Natural killer cell treated with Interleukin-12 subunit alpha and Interleukin-12 subunit beta and Interleukin-15 and Interleukin-18, amount 100 ng/mL, for 72 hours (primary cell): ENCODE data around the gene TLL1. TPM values are rescaled to one million over a fixed set of nuclear protein-coding genes. Genes with fewer than 3 reads are reported as not detected.

Experiments used
- ATAC-seq, 2 donors: fragments of 150-1000 bp; cut with Tn5 transposase in 1 of 2; sonication (Bioruptor Pico), chemical (Tn5 transposase) in 1 of 2; 2 replicates each; pipeline ENCODE4 v1.10.0; 2021
- DNase-seq: peaks from one replicate; pipeline ENCODE4 v3.0.0; 2022; ENCODE audit warnings: low spot score
- H3K27ac Mint-ChIP-seq, 2 donors: 1 replicate in 1 of 2; 2 replicates in 1 of 2; pipeline ENCODE4 v1.8.0; 2022; ENCODE audit warnings: mixed read lengths in 2 of 2, mild to moderate bottlenecking in 1 of 2, moderate library complexity in 1 of 2
- H3K27me3 Mint-ChIP-seq, 2 donors: 1 replicate in 1 of 2; 2 replicates in 1 of 2; pipeline ENCODE4 v1.8.0; 2022; ENCODE audit warnings: mixed read lengths in 2 of 2
- H3K36me3 Mint-ChIP-seq: one replicate; pipeline ENCODE4 v1.8.0; 2022; ENCODE audit warnings: mixed read lengths
- H3K4me1 Mint-ChIP-seq, 2 donors: 1 replicate in 1 of 2; 2 replicates in 1 of 2; pipeline ENCODE4 v1.8.0; 2022; ENCODE audit warnings: low read depth in 2 of 2, mixed read lengths in 2 of 2, mild to moderate bottlenecking in 1 of 2
- H3K4me3 Mint-ChIP-seq: one replicate; pipeline ENCODE4 v1.8.0; 2022; ENCODE audit warnings: mixed read lengths
- H3K9me3 Mint-ChIP-seq: 2 replicates; pipeline ENCODE4 v1.8.0; 2022; ENCODE audit warnings: mixed read lengths
- total RNA-seq, 2 donors: library from RNA; stranded (reverse); gene quantifications; one replicate each; pipeline ENCODE4 v1.2.3, GENCODE V29; 2022

TLL1 gene
- total RNA-seq, 2 donors from 2014 or later = 0.31 TPM; not detected in 1

GRCh38 chr4:166012129-166013030 is 139.3 kb downstream of the TLL1 start:
- DNase-seq = no peak
- Mint-ChIP-seq H3K27ac (no peak overlapping the region), H3K9me3 (peaks cover 6% of the 10 kb centered on the region), H3K27me3 (no peaks in the 10 kb centered on the region), H3K4me1 (no peaks in the 10 kb centered on the region), H3K36me3 (no peaks in the 10 kb centered on the region), H3K4me3 (no peak overlapping the region)
- ATAC-seq = no peak

GRCh38 chr4:166014411-166014810 is 141.4 kb downstream of the TLL1 start:
- Mint-ChIP-seq H3K36me3 (no peaks in the 10 kb centered on the region), H3K27ac (no peak overlapping the region), H3K27me3 (no peaks in the 10 kb centered on the region), H3K9me3 (peaks cover 15% of the 10 kb centered on the region), H3K4me3 (no peak overlapping the region), H3K4me1 (no peaks in the 10 kb centered on the region)
- ATAC-seq = no peak
- no peak for DNase-seq

GRCh38 chr4:166017804-166018203 is 144.8 kb downstream of the TLL1 start:
- Mint-ChIP-seq H3K36me3 (no peaks in the 10 kb centered on the region), H3K27me3 (no peaks in the 10 kb centered on the region), H3K4me1 (no peaks in the 10 kb centered on the region), H3K4me3 (no peak overlapping the region), H3K27ac (no peak overlapping the region), H3K9me3 (peaks cover 12% of the 10 kb centered on the region)
- ATAC-seq (no peak), DNase-seq (no peak)

- ATAC-seq (no peak), DNase-seq (no peak)
- Mint-ChIP-seq H3K4me1 (no peaks in the 10 kb centered on the region), H3K4me3 (no peak overlapping the region), H3K27ac (no peak overlapping the region), H3K9me3 (peaks cover 9% of the 10 kb centered on the region), H3K27me3 (no peaks in the 10 kb centered on the region), H3K36me3 (no peaks in the 10 kb centered on the region)
These were observed 146.6 kb downstream of the TLL1 start for GRCh38 chr4:166019441-166020220.

- Mint-ChIP-seq H3K27ac (no peak overlapping the region), H3K9me3 (peaks cover 9% of the 10 kb centered on the region), H3K4me3 (no peak overlapping the region), H3K36me3 (no peaks in the 10 kb centered on the region), H3K27me3 (no peaks in the 10 kb centered on the region), H3K4me1 (no peaks in the 10 kb centered on the region)
- DNase-seq (no peak), ATAC-seq (no peak)
These were observed 148.6 kb downstream of the TLL1 start for GRCh38 chr4:166021617-166022016.

GRCh38 chr4:166034965-166035364 is 161.9 kb downstream of the TLL1 start:
- DNase-seq = no peak
- Mint-ChIP-seq H3K9me3 (peaks cover 4% of the 10 kb centered on the region), H3K36me3 (no peaks in the 10 kb centered on the region), H3K4me3 (no peak overlapping the region), H3K27me3 (no peaks in the 10 kb centered on the region), H3K4me1 (no peaks in the 10 kb centered on the region), H3K27ac (no peak overlapping the region)
- ATAC-seq = no peak

GRCh38 chr4:166039822-166040221 is 166.8 kb downstream of the TLL1 start:
- Mint-ChIP-seq H3K27me3 (no peaks in the 10 kb centered on the region), H3K27ac (no peak overlapping the region), H3K9me3 (no peaks in the 10 kb centered on the region), H3K4me3 (no peak overlapping the region), H3K4me1 (no peaks in the 10 kb centered on the region), H3K36me3 (no peaks in the 10 kb centered on the region)
- ATAC-seq (no peak), DNase-seq (no peak)

- DNase-seq = no peak
These were observed 169.5 kb downstream of the TLL1 start for GRCh38 chr4:166042510-166043055.

GRCh38 chr4:166043801-166044200 is 170.8 kb downstream of the TLL1 start:
- no peak overlapping the region for H3K4me3 Mint-ChIP-seq
- DNase-seq (no peak), ATAC-seq (no peak)
- no peaks in the 10 kb centered on the region for H3K4me1 Mint-ChIP-seq
- no peak overlapping the region for H3K27ac Mint-ChIP-seq
- no peaks in the 10 kb centered on the region for H3K9me3 Mint-ChIP-seq
- H3K27me3 Mint-ChIP-seq = no peaks in the 10 kb centered on the region
- no peaks in the 10 kb centered on the region for H3K36me3 Mint-ChIP-seq

More at GRCh38 chr4:166042510-166043055, 169.5 kb downstream of the TLL1 start:
- H3K4me3 Mint-ChIP-seq = no peak overlapping the region
- no peaks in the 10 kb centered on the region for H3K36me3 Mint-ChIP-seq
- no peaks in the 10 kb centered on the region for H3K27me3 Mint-ChIP-seq
- no peak overlapping the region for H3K27ac Mint-ChIP-seq
- no peaks in the 10 kb centered on the region for H3K4me1 Mint-ChIP-seq
- no peaks in the 10 kb centered on the region for H3K9me3 Mint-ChIP-seq
- no peak for ATAC-seq

GRCh38 chr4:166044871-166045270 is 171.8 kb downstream of the TLL1 start:
- Mint-ChIP-seq H3K27ac (no peak overlapping the region), H3K4me1 (no peaks in the 10 kb centered on the region), H3K4me3 (no peak overlapping the region), H3K9me3 (no peaks in the 10 kb centered on the region), H3K27me3 (no peaks in the 10 kb centered on the region), H3K36me3 (no peaks in the 10 kb centered on the region)
- DNase-seq = no peak
- no peak for ATAC-seq

GRCh38 chr4:166045457-166045856 is 172.4 kb downstream of the TLL1 start:
- Mint-ChIP-seq H3K27ac (no peak overlapping the region), H3K36me3 (no peaks in the 10 kb centered on the region), H3K27me3 (no peaks in the 10 kb centered on the region), H3K4me1 (no peaks in the 10 kb centered on the region), H3K4me3 (no peak overlapping the region), H3K9me3 (no peaks in the 10 kb centered on the region)
- DNase-seq = no peak
- ATAC-seq = peak in 1 of 2 donors; percentile 73

GRCh38 chr4:166049036-166049435 is 176.0 kb downstream of the TLL1 start:
- ATAC-seq (no peak), DNase-seq (no peak)
- no peak overlapping the region for H3K27ac Mint-ChIP-seq
- no peaks in the 10 kb centered on the region for H3K27me3 Mint-ChIP-seq
- H3K4me1 Mint-ChIP-seq = no peaks in the 10 kb centered on the region
- no peaks in the 10 kb centered on the region for H3K36me3 Mint-ChIP-seq
- H3K4me3 Mint-ChIP-seq = no peak overlapping the region
- no peaks in the 10 kb centered on the region for H3K9me3 Mint-ChIP-seq

- Mint-ChIP-seq H3K4me1 (no peaks in the 10 kb centered on the region), H3K36me3 (no peaks in the 10 kb centered on the region), H3K27me3 (no peaks in the 10 kb centered on the region), H3K4me3 (no peak overlapping the region), H3K9me3 (peaks cover 4% of the 10 kb centered on the region), H3K27ac (no peak overlapping the region)
- no peak for DNase-seq
- ATAC-seq = no peak
These were observed 191.7 kb downstream of the TLL1 start for GRCh38 chr4:166064721-166065120.

- no peaks in the 10 kb centered on the region for H3K4me1 Mint-ChIP-seq
- H3K27ac Mint-ChIP-seq = no peak overlapping the region
- H3K4me3 Mint-ChIP-seq = no peak overlapping the region
- no peaks in the 10 kb centered on the region for H3K27me3 Mint-ChIP-seq
- no peaks in the 10 kb centered on the region for H3K36me3 Mint-ChIP-seq
- no peak for DNase-seq
- ATAC-seq = no peak
- H3K9me3 Mint-ChIP-seq = peaks cover 4% of the 10 kb centered on the region
These were observed 192.3 kb downstream of the TLL1 start for GRCh38 chr4:166065324-166065723.
